HG02571 (cell line): ENCODE measurements around the gene COQ10B.
"Not testable (repeated sequence)": the region's sequence is repeated elsewhere in the genome, so short reads cannot be mapped to it uniquely, and the experiment has no call there.

Experiments used
- ATAC-seq: cut with Tn5 transposase; IDR thresholded peaks from one replicate; pipeline ENCODE4 v1.9.1; 2021; ENCODE audit warnings: mild to moderate bottlenecking, moderate library complexity; ENCODE audit not compliant: unreplicated experiment

COQ10B gene

GRCh38 chr2:197450465-197450864 is 2.9 kb upstream of the COQ10B start:
- no peak for ATAC-seq

GRCh38 chr2:197450935-197451358 is 2.4 kb upstream of the COQ10B start:
- not testable (repeated sequence) for ATAC-seq

GRCh38 chr2:197452754-197453122 is 614 bp upstream of the COQ10B start:
- ATAC-seq: no peak

GRCh38 chr2:197453914-197454398 is 604 bp downstream of the COQ10B start:
- peak; percentile 32 for ATAC-seq

GRCh38 chr2:197454923-197455322 is 1.6 kb downstream of the COQ10B start:
- ATAC-seq: no peak

GRCh38 chr2:197455428-197455827 is 2.1 kb downstream of the COQ10B start:
- no peak for ATAC-seq

- ATAC-seq: no peak
These were observed 7.3 kb downstream of the COQ10B start for GRCh38 chr2:197460649-197461048.

GRCh38 chr2:197461057-197461456 is 7.7 kb downstream of the COQ10B start:
- ATAC-seq: no peak

- no peak for ATAC-seq
These were observed 10.8 kb downstream of the COQ10B start for GRCh38 chr2:197464175-197464574.

GRCh38 chr2:197472166-197472565 is 18.8 kb downstream of the COQ10B start:
- no peak for ATAC-seq

- ATAC-seq: no peak
These were observed 24.4 kb downstream of the COQ10B start for GRCh38 chr2:197477797-197478196.

GRCh38 chr2:197480165-197481036 is 27.0 kb downstream of the COQ10B start:
- no peak for ATAC-seq

- not testable (repeated sequence) for ATAC-seq
These were observed 30.9 kb downstream of the COQ10B start for GRCh38 chr2:197484248-197484647.

GRCh38 chr2:197486175-197486574 is 32.8 kb downstream of the COQ10B start:
- no peak for ATAC-seq

GRCh38 chr2:197487385-197487784 is 34.0 kb downstream of the COQ10B start:
- no peak for ATAC-seq

GRCh38 chr2:197495433-197496134 is 42.2 kb downstream of the COQ10B start:
- no peak for ATAC-seq

- ATAC-seq: no peak
These were observed 43.3 kb downstream of the COQ10B start for GRCh38 chr2:197496695-197497094.

- no peak for ATAC-seq
These were observed 44.0 kb downstream of the COQ10B start for GRCh38 chr2:197497326-197497725.

- ATAC-seq: no peak
These were observed 45.0 kb downstream of the COQ10B start for GRCh38 chr2:197498235-197498936.

- peak; percentile 20 for ATAC-seq
These were observed 45.7 kb downstream of the COQ10B start for GRCh38 chr2:197498937-197499593.
